ENCODE measurements around the gene HECA. TPM values are rescaled to one million over a fixed set of nuclear protein-coding genes. Genes with fewer than 3 reads are reported as not detected.

Gene HECA
- polyA plus RNA-seq, 1 experiment = 9.5 TPM

- no peak for TF ChIP-seq CTCF (IDR thresholded peaks at IDR 0.05; ENCODE audit: insufficient read depth, low read depth, low read length)
- no peak for DNase-seq (ENCODE audit: low read depth)
- ChIA-PET POLR2A (no interaction called here), CTCF (no interaction called here)
- Histone ChIP-seq H3K4me3 (ENCODE audit: low read depth, low read length) (no peak overlapping the region), H3K36me3 (ENCODE audit: control insufficient read depth, insufficient read depth, low read length) (0 out of 2 replicates have a peak, but pooled peaks cover under 1% of the 10 kb centered on the region), H3K27me3 (ENCODE audit: control insufficient read depth, insufficient read depth, low read length) (no peaks in the 10 kb centered on the region)
These were observed 51.4 kb downstream of the HECA start for GRCh38 chr6:139186242-139186641.

- CTCF ChIA-PET = no interaction called here
- no peak for DNase-seq (ENCODE audit: low read depth)
- Histone ChIP-seq H3K27me3 (ENCODE audit: control insufficient read depth, insufficient read depth, low read length) (no peaks in the 10 kb centered on the region), H3K4me3 (ENCODE audit: low read depth, low read length) (no peak overlapping the region), H3K36me3 (ENCODE audit: control insufficient read depth, insufficient read depth, low read length) (no peaks in the 10 kb centered on the region)
- POLR2A ChIA-PET = no interaction called here
- no peak for TF ChIP-seq CTCF (IDR thresholded peaks at IDR 0.05; ENCODE audit: insufficient read depth, low read depth, low read length)
These were observed 51.8 kb downstream of the HECA start for GRCh38 chr6:139186692-139187091.

GRCh38 chr6:139187489-139187888 lies 52.6 kb downstream of the HECA start:
- no peak for DNase-seq (ENCODE audit: low read depth)
- Histone ChIP-seq H3K36me3 (ENCODE audit: control insufficient read depth, insufficient read depth, low read length) (no peaks in the 10 kb centered on the region), H3K4me3 (ENCODE audit: low read depth, low read length) (no peak overlapping the region), H3K27me3 (ENCODE audit: control insufficient read depth, insufficient read depth, low read length) (no peaks in the 10 kb centered on the region)
- TF ChIP-seq CTCF (IDR thresholded peaks at IDR 0.05; ENCODE audit: insufficient read depth, low read depth, low read length) = no peak
- ChIA-PET POLR2A (no interaction called here), CTCF (no interaction called here)

GRCh38 chr6:139189665-139190064 lies 54.8 kb downstream of the HECA start:
- POLR2A ChIA-PET = no interaction called here
- TF ChIP-seq CTCF (IDR thresholded peaks at IDR 0.05; ENCODE audit: insufficient read depth, low read depth, low read length) = no peak
- Histone ChIP-seq H3K36me3 (ENCODE audit: control insufficient read depth, insufficient read depth, low read length) (no peaks in the 10 kb centered on the region), H3K27me3 (ENCODE audit: control insufficient read depth, insufficient read depth, low read length) (no peaks in the 10 kb centered on the region), H3K4me3 (ENCODE audit: low read depth, low read length) (no peak overlapping the region)
- CTCF ChIA-PET = no interaction called here
- DNase-seq (ENCODE audit: low read depth) = no peak

GRCh38 chr6:139194740-139195139 lies 59.9 kb downstream of the HECA start:
- TF ChIP-seq CTCF (IDR thresholded peaks at IDR 0.05; ENCODE audit: insufficient read depth, low read depth, low read length) = no peak
- ChIA-PET CTCF (no interaction called here), POLR2A (no interaction called here)
- DNase-seq (ENCODE audit: low read depth) = no peak
- no peaks in the 10 kb centered on the region for H3K27me3 ChIP-seq (ENCODE audit: control insufficient read depth, insufficient read depth, low read length)
- no peak overlapping the region for H3K4me3 ChIP-seq (ENCODE audit: low read depth, low read length)
- no peaks in the 10 kb centered on the region for H3K36me3 ChIP-seq (ENCODE audit: control insufficient read depth, insufficient read depth, low read length)

Data from BJ (cell line).